Brain microvascular endothelial cell (primary cell): Measurements from ENCODE around the gene CERS1.

Experiments
- DNase-seq: peaks from one replicate; pipeline ENCODE4 v3.0.0-alpha.2; 2020
- H3K27ac ChIP-seq: fragments of 250-450 bp; sonication (Bioruptor Pico); 2 replicates; pipeline ENCODE4 v1.5.1; 2020; ENCODE audit warnings: mild to moderate bottlenecking, moderate library complexity
- H3K27me3 ChIP-seq: fragments of 250-450 bp; sonication (Bioruptor Pico); replicated peaks from 2 replicates; pipeline ENCODE4 v1.5.1; 2020; ENCODE audit warnings: mild to moderate bottlenecking
- H3K36me3 ChIP-seq: fragments of 250-450 bp; sonication (Bioruptor Pico); replicated peaks from 2 replicates; pipeline ENCODE4 v1.5.1; 2020; ENCODE audit warnings: mild to moderate bottlenecking
- H3K4me3 ChIP-seq: 2 replicates; pipeline ENCODE4 v1.5.1; 2011; ENCODE audit warnings: low read depth, mild to moderate bottlenecking, control low read depth, low read length, moderate library complexity
- CTCF ChIP-seq: IDR thresholded peaks from 2 replicates; pipeline ENCODE4 v1.5.1; 2011; ENCODE audit warnings: low read depth, mild to moderate bottlenecking, moderate library complexity, low read length, control low read depth, inconsistent platforms; ENCODE audit errors: missing control alignments
- in situ Hi-C: cut with HindIII; loops from 2 replicates; pipeline ENCODE4 v1.10.0; 2017; ENCODE audit warnings: low sequenced_read_pairs, low pct_ligation_motif_present

The CERS1 gene

GRCh38 chr19:18831524-18832305 lies 64.2 kb downstream of the CERS1 start, which contains the start of gene UPF1:
Gene UPF1 (plus strand): TSS chr19:18831959. CDS start chr19:18832210, 251 bp downstream.
- Histone ChIP-seq H3K27ac (peak within 1 kb of the TSS; percentile 83), H3K4me3 (peak within 1 kb of the TSS; percentile 77), H3K36me3 (peaks cover 5% of the 10 kb centered on the region), H3K27me3 (no peaks in the 10 kb centered on the region)
- no peak for TF ChIP-seq CTCF
- in situ Hi-C loops: no loop called here
- DNase-seq: peak; percentile 80

- Histone ChIP-seq H3K4me3 (no peak overlapping the region), H3K27ac (no peak overlapping the region), H3K36me3 (peaks cover 3% of the 10 kb centered on the region), H3K27me3 (no peaks in the 10 kb centered on the region)
- no peak for DNase-seq
- in situ Hi-C loops: no loop called here
- no peak for TF ChIP-seq CTCF
Measured at GRCh38 chr19:18830488-18830887, 65.5 kb downstream of the CERS1 start.

GRCh38 chr19:18828786-18829185 lies 67.2 kb downstream of the CERS1 start:
- no peak for DNase-seq
- Histone ChIP-seq H3K4me3 (no peak overlapping the region), H3K27ac (no peak overlapping the region), H3K27me3 (no peaks in the 10 kb centered on the region), H3K36me3 (no peaks in the 10 kb centered on the region)
- in situ Hi-C loops: no loop called here
- TF ChIP-seq CTCF: no peak
